HEK293 (cell line): Measurements from ENCODE around the gene WNT1.

Experiments used
- EGR2 ChIP-seq: fragments of 450-650 bp; formaldehyde crosslinking; IDR thresholded peaks from 2 replicates; pipeline ENCODE4 v1.5.1; 2016; ENCODE audit warnings: low read depth, missing biosample characterization, missing genetic modification characterization
- KLF10 ChIP-seq: fragments of 450-650 bp; IDR thresholded peaks from 2 replicates; pipeline ENCODE4 v1.5.1; 2018; ENCODE audit warnings: missing biosample characterization, mild to moderate bottlenecking, missing genetic modification characterization
- KLF16 ChIP-seq: fragments of 450-650 bp; formaldehyde crosslinking; IDR thresholded peaks from 2 replicates; pipeline ENCODE4 v1.5.1; 2017; ENCODE audit warnings: missing biosample characterization, missing genetic modification characterization
- KLF7 ChIP-seq: fragments of 450-650 bp; formaldehyde crosslinking; IDR thresholded peaks from 2 replicates; pipeline ENCODE4 v1.5.1; 2016; ENCODE audit warnings: missing biosample characterization, missing genetic modification characterization, borderline replicate concordance
- KLF8 ChIP-seq: fragments of 450-650 bp; formaldehyde crosslinking; IDR thresholded peaks from 2 replicates; pipeline ENCODE4 v1.5.1; 2016; ENCODE audit warnings: missing biosample characterization, missing genetic modification characterization
- SALL2 ChIP-seq: fragments of 450-650 bp; formaldehyde crosslinking; IDR thresholded peaks from 2 replicates; pipeline ENCODE4 v1.5.0; 2017; ENCODE audit warnings: missing biosample characterization, mild to moderate bottlenecking, missing genetic modification characterization, borderline replicate concordance
- SP7 ChIP-seq: fragments of 450-650 bp; formaldehyde crosslinking; IDR thresholded peaks from 2 replicates; pipeline ENCODE4 v1.5.1; 2016; ENCODE audit warnings: missing biosample characterization, missing genetic modification characterization
- ZBTB20 ChIP-seq: fragments of 450-650 bp; formaldehyde crosslinking; IDR thresholded peaks from 2 replicates; pipeline ENCODE4 v1.5.1; 2016; ENCODE audit warnings: missing biosample characterization, missing genetic modification characterization
- ZBTB7A ChIP-seq: fragments of 450-650 bp; formaldehyde crosslinking; IDR thresholded peaks from 2 replicates; pipeline ENCODE4 v1.5.1; 2016; ENCODE audit warnings: low read depth, missing biosample characterization, missing genetic modification characterization
- ZBTB8A ChIP-seq: fragments of 450-650 bp; formaldehyde crosslinking; IDR thresholded peaks from 2 replicates; pipeline ENCODE4 v1.5.1; 2016; ENCODE audit warnings: missing biosample characterization, missing genetic modification characterization
- ZIC2 ChIP-seq: fragments of 450-650 bp; formaldehyde crosslinking; IDR thresholded peaks from 2 replicates; pipeline ENCODE4 v1.5.1; 2016; ENCODE audit warnings: missing biosample characterization, missing genetic modification characterization
- ZNF146 ChIP-seq: fragments of 450-650 bp; formaldehyde crosslinking; IDR thresholded peaks from 2 replicates; pipeline ENCODE4 v1.5.1; 2016; ENCODE audit warnings: missing biosample characterization, missing genetic modification characterization
- ZNF184 ChIP-seq: fragments of 450-650 bp; IDR thresholded peaks from 2 replicates; pipeline ENCODE4 v1.5.1; 2018; ENCODE audit warnings: missing biosample characterization, mild to moderate bottlenecking, missing genetic modification characterization
- ZNF2 ChIP-seq: fragments of 450-650 bp; formaldehyde crosslinking; IDR thresholded peaks from 2 replicates; pipeline ENCODE4 v1.5.1; 2016; ENCODE audit warnings: missing biosample characterization, missing genetic modification characterization
- ZNF23 ChIP-seq: fragments of 450-650 bp; formaldehyde crosslinking; IDR thresholded peaks from 2 replicates; pipeline ENCODE4 v1.5.1; 2016; ENCODE audit warnings: missing biosample characterization, missing genetic modification characterization, borderline replicate concordance
- ZNF280D ChIP-seq: fragments of 450-650 bp; formaldehyde crosslinking; IDR thresholded peaks from 2 replicates; pipeline ENCODE4 v1.5.1; 2016; ENCODE audit warnings: missing biosample characterization, missing genetic modification characterization
- ZNF391 ChIP-seq: fragments of 450-650 bp; formaldehyde crosslinking; IDR thresholded peaks from 2 replicates; pipeline ENCODE4 v1.5.1; 2016; ENCODE audit warnings: low read depth, missing biosample characterization, missing genetic modification characterization, borderline replicate concordance
- ZNF404 ChIP-seq: fragments of 450-650 bp; formaldehyde crosslinking; IDR thresholded peaks from 2 replicates; pipeline ENCODE4 v1.5.1; 2017; ENCODE audit warnings: missing biosample characterization, missing genetic modification characterization
- ZNF48 ChIP-seq: fragments of 450-650 bp; formaldehyde crosslinking; IDR thresholded peaks from 2 replicates; pipeline ENCODE4 v1.5.1; 2016; ENCODE audit warnings: missing biosample characterization, missing genetic modification characterization
- ZNF501 ChIP-seq: fragments of 450-650 bp; formaldehyde crosslinking; IDR thresholded peaks from 2 replicates; pipeline ENCODE4 v1.5.1; 2016; ENCODE audit warnings: missing biosample characterization, missing genetic modification characterization
- ZNF555 ChIP-seq: fragments of 450-650 bp; formaldehyde crosslinking; conservative IDR thresholded peaks from 2 replicates; pipeline ENCODE4 v1.5.1; 2017; ENCODE audit warnings: missing biosample characterization, mild to moderate bottlenecking, missing genetic modification characterization, inconsistent platforms
- ZNF561 ChIP-seq: fragments of 450-650 bp; IDR thresholded peaks from 2 replicates; pipeline ENCODE4 v1.5.1; 2018; ENCODE audit warnings: missing biosample characterization, missing genetic modification characterization, borderline replicate concordance
- ZNF596 ChIP-seq: fragments of 450-650 bp; IDR thresholded peaks from 2 replicates; pipeline ENCODE4 v1.5.0; 2018; ENCODE audit warnings: missing biosample characterization, mild to moderate bottlenecking, missing genetic modification characterization, moderate library complexity
- ZNF664 ChIP-seq: fragments of 450-650 bp; formaldehyde crosslinking; IDR thresholded peaks from 2 replicates; pipeline ENCODE4 v1.5.1; 2016; ENCODE audit warnings: missing biosample characterization, missing genetic modification characterization
- ZNF76 ChIP-seq: fragments of 450-650 bp; formaldehyde crosslinking; IDR thresholded peaks from 2 replicates; pipeline ENCODE4; 2016; ENCODE audit warnings: low read depth, missing biosample characterization, missing genetic modification characterization, borderline replicate concordance
- TF ChIP-seq, protein P1 (sequence below): fragments of 450-650 bp; formaldehyde crosslinking; IDR thresholded peaks from 2 replicates; pipeline ENCODE4 v1.5.1; 2017; ENCODE audit warnings: missing biosample characterization, missing genetic modification characterization
- TF ChIP-seq, protein P2 (sequence below): fragments of 450-650 bp; formaldehyde crosslinking; IDR thresholded peaks from 2 replicates; pipeline ENCODE4 v1.5.1; 2016; ENCODE audit warnings: missing biosample characterization, missing genetic modification characterization
- TF ChIP-seq, protein P3 (sequence below): fragments of 450-650 bp; formaldehyde crosslinking; optimal IDR thresholded peaks from 2 replicates; pipeline ENCODE3; 2016; ENCODE audit warnings: missing biosample characterization, mild to moderate bottlenecking, missing genetic modification characterization
- TF ChIP-seq, protein P4 (sequence below): sonication (generic); formaldehyde crosslinking; IDR thresholded peaks from 2 replicates; pipeline ENCODE4 v1.8.1; 2022; ENCODE audit warnings: mild to moderate bottlenecking, moderate library complexity, missing genetic modification reagents

WNT1 gene

GRCh38 chr12:48999371-49000131, 21.4 kb downstream of the WNT1 start, which contains the start of gene DDN (continued):
- TF ChIP-seq, protein P1, sequence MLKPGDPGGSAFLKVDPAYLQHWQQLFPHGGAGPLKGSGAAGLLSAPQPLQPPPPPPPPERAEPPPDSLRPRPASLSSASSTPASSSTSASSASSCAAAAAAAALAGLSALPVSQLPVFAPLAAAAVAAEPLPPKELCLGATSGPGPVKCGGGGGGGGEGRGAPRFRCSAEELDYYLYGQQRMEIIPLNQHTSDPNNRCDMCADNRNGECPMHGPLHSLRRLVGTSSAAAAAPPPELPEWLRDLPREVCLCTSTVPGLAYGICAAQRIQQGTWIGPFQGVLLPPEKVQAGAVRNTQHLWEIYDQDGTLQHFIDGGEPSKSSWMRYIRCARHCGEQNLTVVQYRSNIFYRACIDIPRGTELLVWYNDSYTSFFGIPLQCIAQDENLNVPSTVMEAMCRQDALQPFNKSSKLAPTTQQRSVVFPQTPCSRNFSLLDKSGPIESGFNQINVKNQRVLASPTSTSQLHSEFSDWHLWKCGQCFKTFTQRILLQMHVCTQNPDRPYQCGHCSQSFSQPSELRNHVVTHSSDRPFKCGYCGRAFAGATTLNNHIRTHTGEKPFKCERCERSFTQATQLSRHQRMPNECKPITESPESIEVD: no peak
- TF ChIP-seq ZNF404 (tag by site-specific recombination) (no peak), KLF8 (tag by site-specific recombination) (peak; percentile 64; the same call in 1 of the 2 replicates), ZNF48 (tag by site-specific recombination) (no peak), ZBTB20 (tag by site-specific recombination) (peak; percentile 77), ZNF184 (peak; percentile 59; the same call in 1 of the 2 replicates), ZNF146 (tag by site-specific recombination) (peak; percentile 27; the same call in 1 of the 2 replicates), ZNF664 (tag by site-specific recombination) (no peak), SP7 (tag by site-specific recombination) (peak; percentile 56), ZNF280D (no peak), ZIC2 (tag by site-specific recombination) (peak; percentile 67), ZBTB8A (peak; percentile 43; the same call in 1 of the 2 replicates), EGR2 (tag by site-specific recombination) (peak; percentile 85), ZNF23 (tag by site-specific recombination) (no peak), ZBTB7A (peak; percentile 98), ZNF501 (tag by site-specific recombination) (peak; percentile 72; the same call in 1 of the 2 replicates), ZNF555 (tag by site-specific recombination) (no peak), ZNF561 (tag by site-specific recombination) (0 out of 2 replicates have a peak, but pooled peaks have one; percentile 66), SALL2 (tag by site-specific recombination) (no peak), KLF10 (tag by site-specific recombination) (0 out of 2 replicates have a peak, but pooled peaks have one; percentile 27), ZNF596 (tag by site-specific recombination) (no peak), ZNF391 (tag by site-specific recombination) (peak; percentile 87; the same call in 1 of the 2 replicates), KLF7 (tag by site-specific recombination) (0 out of 2 replicates have a peak, but pooled peaks have one; percentile 26), ZNF2 (tag by site-specific recombination) (no peak; the same call in 1 of the 2 replicates), KLF16 (peak; percentile 83), ZNF76 (tag by site-specific recombination) (peak; percentile 81)
- TF ChIP-seq, protein P2, sequence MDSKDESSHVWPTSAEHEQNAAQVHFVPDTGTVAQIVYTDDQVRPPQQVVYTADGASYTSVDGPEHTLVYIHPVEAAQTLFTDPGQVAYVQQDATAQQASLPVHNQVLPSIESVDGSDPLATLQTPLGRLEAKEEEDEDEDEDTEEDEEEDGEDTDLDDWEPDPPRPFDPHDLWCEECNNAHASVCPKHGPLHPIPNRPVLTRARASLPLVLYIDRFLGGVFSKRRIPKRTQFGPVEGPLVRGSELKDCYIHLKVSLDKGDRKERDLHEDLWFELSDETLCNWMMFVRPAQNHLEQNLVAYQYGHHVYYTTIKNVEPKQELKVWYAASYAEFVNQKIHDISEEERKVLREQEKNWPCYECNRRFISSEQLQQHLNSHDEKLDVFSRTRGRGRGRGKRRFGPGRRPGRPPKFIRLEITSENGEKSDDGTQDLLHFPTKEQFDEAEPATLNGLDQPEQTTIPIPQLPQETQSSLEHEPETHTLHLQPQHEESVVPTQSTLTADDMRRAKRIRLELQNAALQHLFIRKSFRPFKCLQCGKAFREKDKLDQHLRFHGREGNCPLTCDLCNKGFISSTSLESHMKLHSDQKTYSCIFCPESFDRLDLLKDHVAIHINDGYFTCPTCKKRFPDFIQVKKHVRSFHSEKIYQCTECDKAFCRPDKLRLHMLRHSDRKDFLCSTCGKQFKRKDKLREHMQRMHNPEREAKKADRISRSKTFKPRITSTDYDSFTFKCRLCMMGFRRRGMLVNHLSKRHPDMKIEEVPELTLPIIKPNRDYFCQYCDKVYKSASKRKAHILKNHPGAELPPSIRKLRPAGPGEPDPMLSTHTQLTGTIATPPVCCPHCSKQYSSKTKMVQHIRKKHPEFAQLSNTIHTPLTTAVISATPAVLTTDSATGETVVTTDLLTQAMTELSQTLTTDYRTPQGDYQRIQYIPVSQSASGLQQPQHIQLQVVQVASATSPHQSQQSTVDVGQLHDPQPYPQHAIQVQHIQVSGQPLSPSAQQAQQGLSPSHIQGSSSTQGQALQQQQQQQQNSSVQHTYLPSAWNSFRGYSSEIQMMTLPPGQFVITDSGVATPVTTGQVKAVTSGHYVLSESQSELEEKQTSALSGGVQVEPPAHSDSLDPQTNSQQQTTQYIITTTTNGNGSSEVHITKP (tag by site-specific recombination): peak; percentile 58
- TF ChIP-seq, protein P3, sequence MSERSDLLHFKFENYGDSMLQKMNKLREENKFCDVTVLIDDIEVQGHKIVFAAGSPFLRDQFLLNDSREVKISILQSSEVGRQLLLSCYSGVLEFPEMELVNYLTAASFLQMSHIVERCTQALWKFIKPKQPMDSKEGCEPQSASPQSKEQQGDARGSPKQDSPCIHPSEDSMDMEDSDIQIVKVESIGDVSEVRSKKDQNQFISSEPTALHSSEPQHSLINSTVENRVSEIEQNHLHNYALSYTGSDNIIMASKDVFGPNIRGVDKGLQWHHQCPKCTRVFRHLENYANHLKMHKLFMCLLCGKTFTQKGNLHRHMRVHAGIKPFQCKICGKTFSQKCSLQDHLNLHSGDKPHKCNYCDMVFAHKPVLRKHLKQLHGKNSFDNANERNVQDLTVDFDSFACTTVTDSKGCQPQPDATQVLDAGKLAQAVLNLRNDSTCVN: peak; percentile 81
- TF ChIP-seq, protein P4, sequence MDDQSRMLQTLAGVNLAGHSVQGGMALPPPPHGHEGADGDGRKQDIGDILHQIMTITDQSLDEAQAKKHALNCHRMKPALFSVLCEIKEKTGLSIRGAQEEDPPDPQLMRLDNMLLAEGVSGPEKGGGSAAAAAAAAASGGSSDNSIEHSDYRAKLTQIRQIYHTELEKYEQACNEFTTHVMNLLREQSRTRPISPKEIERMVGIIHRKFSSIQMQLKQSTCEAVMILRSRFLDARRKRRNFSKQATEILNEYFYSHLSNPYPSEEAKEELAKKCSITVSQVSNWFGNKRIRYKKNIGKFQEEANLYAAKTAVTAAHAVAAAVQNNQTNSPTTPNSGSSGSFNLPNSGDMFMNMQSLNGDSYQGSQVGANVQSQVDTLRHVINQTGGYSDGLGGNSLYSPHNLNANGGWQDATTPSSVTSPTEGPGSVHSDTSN (CRISPR knock-in tag): no peak
